GM10248 (cell line): ENCODE measurements around the gene ATG4A.
A peak's percentile ranks its signal among the peaks of the same experiment; 100 is the strongest.

Experiments used
- CTCF ChIA-PET: fragments of 300-600 bp; sonication (Branson Sonifier 250); formaldehyde crosslinking; extraction: SDS; loops from one replicate; lab custom pipeline; 2021; ENCODE audit warnings: antibody characterized with exemption; lab: Yijun Ruan, JAX
- POLR2A ChIA-PET: fragments of 350-650 bp; sonication (Branson Sonifier 250); formaldehyde crosslinking; extraction: SDS; loops from one replicate; lab custom pipeline; 2020; ENCODE audit warnings: antibody characterized with exemption; lab: Yijun Ruan, JAX
- DNase-seq: peaks from one replicate; pipeline ENCODE4 v3.0.0; 2012; ENCODE audit errors: extremely low spot score
- CTCF ChIP-seq: IDR thresholded peaks from 2 replicates; pipeline ENCODE4 v1.5.1; 2012; ENCODE audit warnings: mild to moderate bottlenecking, low read depth; ENCODE audit errors: extremely low read depth, missing control alignments, control extremely low read depth

ATG4A gene

DNA sequence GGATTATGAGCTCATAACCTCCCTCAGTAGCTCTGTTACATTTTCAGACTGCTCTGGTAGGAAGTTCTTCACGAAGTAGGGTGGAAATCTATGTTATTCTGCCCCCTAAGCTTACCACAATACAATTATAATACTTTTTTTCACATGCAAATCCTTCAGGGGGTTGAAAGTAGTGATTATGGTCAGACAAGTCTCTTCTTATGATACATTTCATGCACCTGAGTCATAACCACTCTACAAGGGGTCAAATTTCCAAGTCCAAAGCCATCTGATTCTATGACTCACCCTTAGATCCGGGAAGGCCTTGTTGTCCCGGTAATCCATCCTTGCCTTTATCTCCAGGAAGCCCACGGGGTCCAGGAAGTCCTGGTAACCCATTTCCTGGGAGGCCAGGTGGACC lies 95.2 kb downstream of the ATG4A start:
- POLR2A ChIA-PET: no interaction called here
- DNase-seq: no peak
- CTCF ChIA-PET: no interaction called here
- no peak for TF ChIP-seq CTCF

- no peak for DNase-seq
- CTCF ChIA-PET: no interaction called here
- POLR2A ChIA-PET: no interaction called here
- no peak for TF ChIP-seq CTCF
Measured at GRCh38 chrX:108198420-108198819, 106.8 kb downstream of the ATG4A start.

DNA sequence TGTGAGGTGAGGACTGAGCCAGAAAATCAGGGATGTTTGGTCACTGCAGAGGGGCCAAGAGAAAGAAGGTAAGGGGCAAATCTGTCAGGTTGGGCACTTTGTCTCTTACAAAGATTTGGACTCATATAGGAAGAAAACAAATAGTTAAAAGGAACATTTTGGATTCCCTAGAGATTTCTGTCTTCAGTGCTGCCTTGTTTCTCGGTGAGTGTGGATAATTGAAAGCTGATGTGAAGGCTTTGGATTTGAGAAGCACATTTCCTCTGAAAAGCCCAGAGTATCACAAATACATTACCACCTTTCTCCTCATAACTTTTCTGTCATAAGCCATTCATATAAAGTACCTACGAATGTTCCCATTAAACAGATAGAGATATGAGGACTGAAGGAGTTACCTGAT lies 107.5 kb downstream of the ATG4A start:
- ChIA-PET CTCF (interaction anchor here (1.1 to 1.8 kb wide), 2 partner anchors 10 to 12 kb away, joined by 3 to 6 read pairs; no protein-coding TSS in a partner anchor), POLR2A (no interaction called here)
- no peak for DNase-seq

DNA sequence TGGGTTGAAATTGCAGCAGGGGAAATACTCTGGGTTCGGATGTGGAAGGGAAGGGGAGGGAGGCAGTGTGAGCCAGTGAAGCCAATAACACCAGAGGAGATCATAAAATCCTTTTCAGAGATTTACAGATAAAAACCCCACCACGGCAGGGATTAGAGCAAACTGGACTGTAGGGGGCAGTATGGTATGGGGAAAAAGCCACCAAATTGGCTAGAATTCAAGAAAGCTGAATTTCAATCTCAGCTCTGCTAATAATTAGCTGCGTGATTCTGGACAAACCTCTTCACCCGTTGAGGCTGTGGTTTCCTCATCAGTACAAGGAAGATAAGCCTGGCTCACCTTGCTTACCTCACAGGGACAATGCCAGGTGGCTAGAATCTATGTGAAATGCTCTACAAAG lies 108.1 kb downstream of the ATG4A start:
- ChIA-PET POLR2A (no interaction called here), CTCF (interaction anchor here (0.7 to 1.8 kb wide), 4 partner anchors 9 to 140 kb away, joined by 3 to 6 read pairs (median 3); no protein-coding TSS in a partner anchor)
- peak; percentile 34 for TF ChIP-seq CTCF
- peak; percentile 11 for DNase-seq

More for the DNA sequence above, 107.5 kb downstream of the ATG4A start:
- TF ChIP-seq CTCF: no peak

DNA sequence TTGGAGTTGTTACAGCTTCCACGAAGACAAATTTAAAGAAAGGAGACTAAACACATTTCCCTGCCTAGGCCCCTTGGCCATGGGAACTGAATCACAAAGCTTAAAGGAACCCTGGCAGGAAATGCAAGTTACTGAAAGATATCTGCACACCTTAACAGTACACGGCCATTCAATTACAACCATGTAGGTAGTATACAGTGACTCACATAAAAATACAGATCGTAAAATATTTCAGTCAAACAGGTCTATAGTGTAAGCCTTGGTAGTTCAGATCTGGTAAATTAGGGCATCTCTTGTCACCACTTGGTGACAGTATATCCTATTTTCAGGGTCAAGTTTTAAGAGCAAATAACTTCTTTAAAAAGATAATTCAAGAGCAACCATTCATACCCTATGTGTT lies 112.0 kb downstream of the ATG4A start:
- POLR2A ChIA-PET: no interaction called here
- CTCF ChIA-PET: no interaction called here
- TF ChIP-seq CTCF: no peak
- DNase-seq: no peak
